Liver (tissue), 9 donors: ENCODE results near the gene CFL1. TPM values are rescaled to one million over a fixed set of nuclear protein-coding genes. Genes with fewer than 3 reads are reported as not detected.

ENCODE experiments used
- DNase-seq: peaks from one replicate; pipeline ENCODE4 v3.0.0-alpha.2; 2017; ENCODE audit warnings: low spot score
- H3K27ac ChIP-seq, 2 donors: one replicate each; pipeline ENCODE4 v1.7.0; 2013; ENCODE audit warnings: inconsistent platforms in 2 of 2, low read length in 2 of 2, control low read depth in 1 of 2, low read depth in 1 of 2, mild to moderate bottlenecking in 1 of 2
- H3K27me3 ChIP-seq, 4 donors: one replicate each; pipeline versions ENCODE4 v1.6.1 to v1.7.0; 2013; ENCODE audit warnings: low read length in 3 of 4, inconsistent platforms in 1 of 4, mild to moderate bottlenecking in 1 of 4, moderate library complexity in 1 of 4; ENCODE audit not compliant: control insufficient read depth in 4 of 4, insufficient read depth in 4 of 4
- H3K36me3 ChIP-seq, 4 donors: one replicate each; pipeline versions ENCODE4 v1.6.1 to v1.7.0; 2013; ENCODE audit warnings: low read length in 3 of 4, mild to moderate bottlenecking in 3 of 4, low read depth in 1 of 4, moderate library complexity in 1 of 4; ENCODE audit not compliant: control insufficient read depth in 4 of 4, insufficient read depth in 3 of 4
- H3K4me1 ChIP-seq, 4 donors: one replicate each; pipeline versions ENCODE4 v1.6.1 to v1.7.0; 2013; ENCODE audit warnings: low read length in 3 of 4, mild to moderate bottlenecking in 3 of 4, moderate library complexity in 1 of 4; ENCODE audit not compliant: control insufficient read depth in 4 of 4, insufficient read depth in 4 of 4
- H3K4me3 ChIP-seq, 3 donors: one replicate each; pipeline versions ENCODE4 v1.6.1 to v1.7.0; 2013; ENCODE audit warnings: low read length in 3 of 3, control low read depth in 1 of 3, low read depth in 1 of 3, mild to moderate bottlenecking in 1 of 3
- H3K9ac ChIP-seq, 2 donors: one replicate each; pipeline ENCODE4 v1.7.0; 2013; ENCODE audit warnings: low read length in 2 of 2, mild to moderate bottlenecking in 2 of 2, moderate library complexity in 2 of 2, control low read depth in 1 of 2, low read depth in 1 of 2
- H3K9me3 ChIP-seq, 4 donors: one replicate each; pipeline versions ENCODE4 v1.6.1 to v1.7.0; 2013; ENCODE audit warnings: low read length in 3 of 4; ENCODE audit not compliant: control insufficient read depth in 4 of 4
- EGR1 ChIP-seq, 2 donors: IDR thresholded peaks; 2 replicates each; pipeline ENCODE4 v1.6.1; 2016 to 2018; ENCODE audit warnings: antibody characterized with exemption in 2 of 2, low read depth in 2 of 2
- FOXA1 ChIP-seq: IDR thresholded peaks from 2 replicates; pipeline ENCODE4 v1.6.1; 2016; ENCODE audit warnings: antibody characterized with exemption
- FOXA2 ChIP-seq: IDR thresholded peaks from 2 replicates; pipeline ENCODE4 v1.6.1; 2016; ENCODE audit warnings: antibody characterized with exemption
- GABPA ChIP-seq, 2 donors: IDR thresholded peaks in 1 of 2; conservative IDR thresholded peaks in 1 of 2; 2 replicates each; pipeline ENCODE4 v1.6.1; 2016; ENCODE audit warnings: antibody characterized with exemption in 2 of 2, mild to moderate bottlenecking in 1 of 2, moderate library complexity in 1 of 2
- HNF4A ChIP-seq, 2 donors: conservative IDR thresholded peaks; 2 replicates each; pipeline ENCODE4 v1.6.1; 2016; ENCODE audit warnings: antibody characterized with exemption in 2 of 2, mild to moderate bottlenecking in 2 of 2
- HNF4G ChIP-seq: IDR thresholded peaks from 2 replicates; pipeline ENCODE4 v1.6.1; 2016; ENCODE audit warnings: antibody characterized with exemption
- JUND ChIP-seq, 2 donors: IDR thresholded peaks; 2 replicates each; pipeline ENCODE4 v1.6.1; 2016; ENCODE audit warnings: antibody characterized with exemption in 2 of 2
- NR2F2 ChIP-seq: IDR thresholded peaks from 2 replicates; pipeline ENCODE4 v1.6.1; 2016; ENCODE audit warnings: antibody characterized with exemption
- RAD21 ChIP-seq, 2 donors: IDR thresholded peaks; 2 replicates each; pipeline ENCODE4 v1.6.1; 2016; ENCODE audit warnings: antibody characterized with exemption in 2 of 2, mild to moderate bottlenecking in 2 of 2
- RXRA ChIP-seq, 2 donors: IDR thresholded peaks; 2 replicates each; pipeline ENCODE4 v1.6.1; 2017 to 2018; ENCODE audit warnings: antibody characterized with exemption in 2 of 2, mild to moderate bottlenecking in 1 of 2
- SP1 ChIP-seq: IDR thresholded peaks from 2 replicates; pipeline ENCODE4 v1.6.1; 2018; ENCODE audit warnings: antibody characterized with exemption, mild to moderate bottlenecking
- TAF1 ChIP-seq: conservative IDR thresholded peaks from 2 replicates; pipeline ENCODE4 v1.6.1; 2016; ENCODE audit warnings: antibody characterized with exemption, mild to moderate bottlenecking
- YY1 ChIP-seq: IDR thresholded peaks from 2 replicates; pipeline ENCODE4 v1.6.1; 2016; ENCODE audit warnings: antibody characterized with exemption, mild to moderate bottlenecking
- WGBS: extraction: QIAGEN DNeasy Blood & Tissue Kit; methylation state at CpG from one replicate; pipeline ENCODE4 v1.1.7; 2013; 5-methylcytosine and 5-hydroxymethylcytosine counted together
- polyA plus RNA-seq, 2 donors: library from polyadenylated mRNA; stranded (reverse) in 1 of 2; unstranded in 1 of 2; fragments of 200-250 nt in 1 of 2; fragments of >200 nt in 1 of 2; fragmentation: Nextera tagmentation in 1 of 2; extraction: Ambion mirVana in 1 of 2; gene quantifications; one replicate each; pipeline versions ENCODE4 v1.2.1 to v1.2.3, GENCODE V29; 2013 to 2015
- total RNA-seq, 2 donors: library from RNA; depleted of rRNA; stranded (reverse); fragments of >200 nt; gene quantifications; one replicate each; pipeline ENCODE4 v1.2.3, GENCODE V29; 2014
- TF ChIP-seq, protein P1 (sequence below): IDR thresholded peaks from 2 replicates; pipeline ENCODE4 v1.6.1; 2016; ENCODE audit warnings: antibody characterized with exemption
- TF ChIP-seq, protein P2 (sequence below): IDR thresholded peaks from 2 replicates; pipeline ENCODE4 v1.6.1; 2016; ENCODE audit warnings: antibody characterized with exemption, mild to moderate bottlenecking
- TF ChIP-seq, protein P3 (sequence below): IDR thresholded peaks from 2 replicates; pipeline ENCODE4 v1.6.1; 2016; ENCODE audit warnings: antibody characterized with exemption
- TF ChIP-seq, protein P4 (sequence below): fragments of 150-350 bp; IDR thresholded peaks from 2 replicates; pipeline ENCODE4 v1.5.1; 2017; ENCODE audit warnings: improper control_type of control experiment, low read depth, low read length; ENCODE audit not compliant: missing input control
- TF ChIP-seq, protein P5 (sequence below): IDR thresholded peaks from 2 replicates; pipeline ENCODE4 v1.6.1; 2016; ENCODE audit warnings: antibody characterized with exemption
- donor health status: healthy.
- donor health status: healthy.
- donor health status: healthy.
- donor health status: healthy.
- donor health status: healthy.

The CFL1 gene
- total and polyA plus RNA-seq, 4 donors = 184 to 498 (median 282) TPM

DNA sequence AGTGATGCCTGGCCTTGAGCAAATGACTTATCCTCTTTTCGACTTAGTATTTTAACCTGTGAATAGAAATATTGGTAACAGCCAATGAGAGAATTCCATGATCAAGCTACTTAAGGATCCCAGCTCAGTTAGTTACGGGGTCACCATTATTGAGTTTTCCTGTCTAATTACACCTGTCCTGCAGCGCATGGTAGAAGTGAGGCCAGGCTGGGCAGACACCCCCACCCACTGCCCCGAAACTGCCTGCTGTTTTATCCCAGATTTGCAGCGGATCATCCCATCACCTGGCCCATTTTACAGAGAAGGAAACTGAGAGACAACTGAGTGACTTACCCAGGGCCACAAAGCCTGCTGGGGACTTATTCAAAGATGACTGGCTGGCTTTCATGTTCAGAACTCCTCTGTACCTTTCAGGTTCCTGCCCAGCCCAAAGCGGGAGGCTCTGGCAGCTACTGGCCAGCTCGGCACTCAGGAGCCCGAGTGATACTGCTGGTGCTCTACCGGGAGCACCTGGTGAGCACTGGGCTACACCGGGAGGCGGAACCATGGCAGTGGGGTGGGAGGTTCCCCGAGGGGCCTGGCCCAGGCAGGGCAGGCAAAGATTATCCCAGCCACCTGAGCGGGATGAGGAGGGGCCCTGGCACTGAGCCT lies 3.7 kb upstream of the CFL1 start:
- Histone ChIP-seq H3K36me3 (peaks cover 13 to 36% (median 23%) of the 10 kb centered on the region in 4 donors), H3K27ac (no peak overlapping the region), H3K4me1 (peaks cover 9 to 32% (median 22%) of the 10 kb centered on the region in 4 donors), H3K4me3 (peak overlapping the region in 2 of 3 donors; percentile 59 to 84), H3K9me3 (no peaks in the 10 kb centered on the region), H3K27me3 (no peaks in the 10 kb centered on the region), H3K9ac (peak overlapping the region; percentile 70 to 84)
- 92% methylated on average over 13 of the region's 13 CpGs for WGBS
- no peak for DNase-seq
- TF ChIP-seq YY1 = no peak
- no peak for TF ChIP-seq JUND (IDR thresholded peaks at IDR 0.05)
- TF ChIP-seq NR2F2 = no peak
- no peak for TF ChIP-seq FOXA1
- no peak for TF ChIP-seq RAD21 (IDR thresholded peaks at IDR 0.05)
- TF ChIP-seq, protein P1, sequence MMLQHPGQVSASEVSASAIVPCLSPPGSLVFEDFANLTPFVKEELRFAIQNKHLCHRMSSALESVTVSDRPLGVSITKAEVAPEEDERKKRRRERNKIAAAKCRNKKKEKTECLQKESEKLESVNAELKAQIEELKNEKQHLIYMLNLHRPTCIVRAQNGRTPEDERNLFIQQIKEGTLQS = no peak
- no peak for TF ChIP-seq GABPA (IDR thresholded peaks at IDR 0.05 in 1 of 2, conservative IDR thresholded peaks at IDR 0.05 in 1 of 2)
- TF ChIP-seq, protein P2, sequence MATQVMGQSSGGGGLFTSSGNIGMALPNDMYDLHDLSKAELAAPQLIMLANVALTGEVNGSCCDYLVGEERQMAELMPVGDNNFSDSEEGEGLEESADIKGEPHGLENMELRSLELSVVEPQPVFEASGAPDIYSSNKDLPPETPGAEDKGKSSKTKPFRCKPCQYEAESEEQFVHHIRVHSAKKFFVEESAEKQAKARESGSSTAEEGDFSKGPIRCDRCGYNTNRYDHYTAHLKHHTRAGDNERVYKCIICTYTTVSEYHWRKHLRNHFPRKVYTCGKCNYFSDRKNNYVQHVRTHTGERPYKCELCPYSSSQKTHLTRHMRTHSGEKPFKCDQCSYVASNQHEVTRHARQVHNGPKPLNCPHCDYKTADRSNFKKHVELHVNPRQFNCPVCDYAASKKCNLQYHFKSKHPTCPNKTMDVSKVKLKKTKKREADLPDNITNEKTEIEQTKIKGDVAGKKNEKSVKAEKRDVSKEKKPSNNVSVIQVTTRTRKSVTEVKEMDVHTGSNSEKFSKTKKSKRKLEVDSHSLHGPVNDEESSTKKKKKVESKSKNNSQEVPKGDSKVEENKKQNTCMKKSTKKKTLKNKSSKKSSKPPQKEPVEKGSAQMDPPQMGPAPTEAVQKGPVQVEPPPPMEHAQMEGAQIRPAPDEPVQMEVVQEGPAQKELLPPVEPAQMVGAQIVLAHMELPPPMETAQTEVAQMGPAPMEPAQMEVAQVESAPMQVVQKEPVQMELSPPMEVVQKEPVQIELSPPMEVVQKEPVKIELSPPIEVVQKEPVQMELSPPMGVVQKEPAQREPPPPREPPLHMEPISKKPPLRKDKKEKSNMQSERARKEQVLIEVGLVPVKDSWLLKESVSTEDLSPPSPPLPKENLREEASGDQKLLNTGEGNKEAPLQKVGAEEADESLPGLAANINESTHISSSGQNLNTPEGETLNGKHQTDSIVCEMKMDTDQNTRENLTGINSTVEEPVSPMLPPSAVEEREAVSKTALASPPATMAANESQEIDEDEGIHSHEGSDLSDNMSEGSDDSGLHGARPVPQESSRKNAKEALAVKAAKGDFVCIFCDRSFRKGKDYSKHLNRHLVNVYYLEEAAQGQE = no peak
- TF ChIP-seq RXRA (IDR thresholded peaks at IDR 0.05) = no peak
- TF ChIP-seq TAF1 = no peak
- TF ChIP-seq, protein P3, sequence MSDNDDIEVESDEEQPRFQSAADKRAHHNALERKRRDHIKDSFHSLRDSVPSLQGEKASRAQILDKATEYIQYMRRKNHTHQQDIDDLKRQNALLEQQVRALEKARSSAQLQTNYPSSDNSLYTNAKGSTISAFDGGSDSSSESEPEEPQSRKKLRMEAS = no peak
- no peak for TF ChIP-seq FOXA2
- TF ChIP-seq, protein P4, sequence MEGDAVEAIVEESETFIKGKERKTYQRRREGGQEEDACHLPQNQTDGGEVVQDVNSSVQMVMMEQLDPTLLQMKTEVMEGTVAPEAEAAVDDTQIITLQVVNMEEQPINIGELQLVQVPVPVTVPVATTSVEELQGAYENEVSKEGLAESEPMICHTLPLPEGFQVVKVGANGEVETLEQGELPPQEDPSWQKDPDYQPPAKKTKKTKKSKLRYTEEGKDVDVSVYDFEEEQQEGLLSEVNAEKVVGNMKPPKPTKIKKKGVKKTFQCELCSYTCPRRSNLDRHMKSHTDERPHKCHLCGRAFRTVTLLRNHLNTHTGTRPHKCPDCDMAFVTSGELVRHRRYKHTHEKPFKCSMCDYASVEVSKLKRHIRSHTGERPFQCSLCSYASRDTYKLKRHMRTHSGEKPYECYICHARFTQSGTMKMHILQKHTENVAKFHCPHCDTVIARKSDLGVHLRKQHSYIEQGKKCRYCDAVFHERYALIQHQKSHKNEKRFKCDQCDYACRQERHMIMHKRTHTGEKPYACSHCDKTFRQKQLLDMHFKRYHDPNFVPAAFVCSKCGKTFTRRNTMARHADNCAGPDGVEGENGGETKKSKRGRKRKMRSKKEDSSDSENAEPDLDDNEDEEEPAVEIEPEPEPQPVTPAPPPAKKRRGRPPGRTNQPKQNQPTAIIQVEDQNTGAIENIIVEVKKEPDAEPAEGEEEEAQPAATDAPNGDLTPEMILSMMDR = no peak
- TF ChIP-seq SP1 = no peak
- TF ChIP-seq EGR1 (IDR thresholded peaks at IDR 0.05; ENCODE audit: low read depth in 2 of 2) = no peak
- no peak for TF ChIP-seq HNF4G
- TF ChIP-seq HNF4A (conservative IDR thresholded peaks at IDR 0.05) = no peak
- TF ChIP-seq, protein P5, sequence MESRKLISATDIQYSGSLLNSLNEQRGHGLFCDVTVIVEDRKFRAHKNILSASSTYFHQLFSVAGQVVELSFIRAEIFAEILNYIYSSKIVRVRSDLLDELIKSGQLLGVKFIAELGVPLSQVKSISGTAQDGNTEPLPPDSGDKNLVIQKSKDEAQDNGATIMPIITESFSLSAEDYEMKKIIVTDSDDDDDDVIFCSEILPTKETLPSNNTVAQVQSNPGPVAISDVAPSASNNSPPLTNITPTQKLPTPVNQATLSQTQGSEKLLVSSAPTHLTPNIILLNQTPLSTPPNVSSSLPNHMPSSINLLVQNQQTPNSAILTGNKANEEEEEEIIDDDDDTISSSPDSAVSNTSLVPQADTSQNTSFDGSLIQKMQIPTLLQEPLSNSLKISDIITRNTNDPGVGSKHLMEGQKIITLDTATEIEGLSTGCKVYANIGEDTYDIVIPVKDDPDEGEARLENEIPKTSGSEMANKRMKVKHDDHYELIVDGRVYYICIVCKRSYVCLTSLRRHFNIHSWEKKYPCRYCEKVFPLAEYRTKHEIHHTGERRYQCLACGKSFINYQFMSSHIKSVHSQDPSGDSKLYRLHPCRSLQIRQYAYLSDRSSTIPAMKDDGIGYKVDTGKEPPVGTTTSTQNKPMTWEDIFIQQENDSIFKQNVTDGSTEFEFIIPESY = no peak
